OCI-LY1 (cell line): Measurements from ENCODE around the gene KCNIP2.

Experiments
- H2AFZ ChIP-seq: fragments of 200-600 bp; sonication (generic), shearing (Covaris generic); 2 replicates; pipeline ENCODE4 v1.6.0; 2014; ENCODE audit warnings: antibody characterized with exemption, mild to moderate bottlenecking, low read length
- H3F3A ChIP-seq: fragments of 200-600 bp; sonication (generic), shearing (Covaris generic); 2 replicates; pipeline ENCODE4 v1.6.0; 2014; ENCODE audit warnings: mild to moderate bottlenecking, antibody characterized with exemption, low read length, moderate library complexity; ENCODE audit not compliant: insufficient read depth
- H3K27ac ChIP-seq: fragments of 200-600 bp; sonication (generic); 2 replicates; pipeline ENCODE4 v1.5.1; 2014; ENCODE audit warnings: low read length, mixed run types, mild to moderate bottlenecking, low read depth; ENCODE audit not compliant: poor library complexity, severe bottlenecking
- H3K27me3 ChIP-seq: fragments of 200-600 bp; sonication (generic); 2 replicates; pipeline ENCODE4 v1.6.0; 2014; ENCODE audit warnings: antibody characterized with exemption, mild to moderate bottlenecking, low read length, moderate library complexity; ENCODE audit not compliant: insufficient read depth
- H3K36me3 ChIP-seq: fragments of 200-600 bp; sonication (generic); 2 replicates; pipeline ENCODE4 v1.6.1; 2014; ENCODE audit warnings: mild to moderate bottlenecking, antibody characterized with exemption, low read length, moderate library complexity, mixed read lengths; ENCODE audit not compliant: insufficient read depth
- H3K4me1 ChIP-seq: fragments of 200-600 bp; sonication (generic); 2 replicates; pipeline ENCODE4 v1.5.1; 2014; ENCODE audit warnings: mild to moderate bottlenecking, low read length, moderate library complexity; ENCODE audit not compliant: insufficient read depth, severe bottlenecking
- H3K4me2 ChIP-seq: fragments of 200-600 bp; sonication (generic), shearing (Covaris generic); 2 replicates; pipeline ENCODE4 v1.6.1; 2014; ENCODE audit warnings: low read length
- H3K4me3 ChIP-seq: fragments of 200-600 bp; sonication (generic); 2 replicates; pipeline ENCODE4 v1.5.1; 2014; ENCODE audit warnings: low read length, low read depth, mild to moderate bottlenecking, mixed read lengths; ENCODE audit not compliant: poor library complexity, severe bottlenecking
- H3K79me2 ChIP-seq: fragments of 200-600 bp; shearing (Covaris generic); 2 replicates; pipeline ENCODE4 v1.6.1; 2016; ENCODE audit warnings: mixed run types, low read length, mixed read lengths; ENCODE audit not compliant: insufficient read depth
- H3K9ac ChIP-seq: fragments of 200-600 bp; sonication (generic), shearing (Covaris generic); 2 replicates; pipeline ENCODE4 v1.6.1; 2014; ENCODE audit warnings: mild to moderate bottlenecking, low read length, mixed read lengths
- H3K9me2 ChIP-seq: fragments of 200-600 bp; sonication (generic), shearing (Covaris generic); 2 replicates; pipeline ENCODE4 v1.6.1; 2014; ENCODE audit warnings: low read depth, mild to moderate bottlenecking, low read length, mixed read lengths
- H3K9me3 ChIP-seq: fragments of 200-600 bp; shearing (Covaris generic); 2 replicates; pipeline ENCODE4 v1.6.1; 2014; ENCODE audit warnings: low read length, mixed read lengths
- H4K20me1 ChIP-seq: fragments of 200-600 bp; sonication (generic), shearing (Covaris generic); 2 replicates; pipeline ENCODE4 v1.6.0; 2016; ENCODE audit warnings: mild to moderate bottlenecking, low read length; ENCODE audit not compliant: insufficient read depth
- CTCF ChIP-seq: fragments of 200-600 bp; sonication (generic), shearing (Covaris generic); IDR thresholded peaks from 2 replicates; pipeline ENCODE4 v1.5.1; 2017; ENCODE audit warnings: mild to moderate bottlenecking, antibody characterized with exemption, low read length, moderate library complexity, mixed read lengths
- EZH2 ChIP-seq: fragments of 200-600 bp; sonication (generic), shearing (Covaris generic); IDR thresholded peaks from 2 replicates; pipeline ENCODE4 v1.8.0; 2017; ENCODE audit warnings: borderline replicate concordance, mixed run types, mild to moderate bottlenecking, antibody characterized with exemption, low read length, moderate library complexity, mixed read lengths

Gene KCNIP2

GRCh38 chr10:101776161-101776817 is 67.3 kb downstream of the KCNIP2 start:
- H3K27me3 ChIP-seq: no peaks in the 10 kb centered on the region
- no peaks in the 10 kb centered on the region for H3K79me2 ChIP-seq
- no peak for TF ChIP-seq EZH2
- TF ChIP-seq CTCF: no peak
- H2AFZ ChIP-seq: no peak overlapping the region
- H3F3A ChIP-seq: no peaks in the 10 kb centered on the region
- H3K36me3 ChIP-seq: peaks cover 8% of the 10 kb centered on the region; the same call in 1 of the 2 replicates
- no peak overlapping the region for H3K4me2 ChIP-seq
- H3K9ac ChIP-seq: no peak overlapping the region
- no peaks in the 10 kb centered on the region for H4K20me1 ChIP-seq
- H3K4me1 ChIP-seq: peaks cover 20% of the 10 kb centered on the region
- no peaks in the 10 kb centered on the region for H3K9me2 ChIP-seq
- no peak overlapping the region for H3K4me3 ChIP-seq
- H3K9me3 ChIP-seq: no peaks in the 10 kb centered on the region
- no peak overlapping the region for H3K27ac ChIP-seq
